ENCODE data around the gene MAGEA12. TPM values are rescaled to one million over a fixed set of nuclear protein-coding genes. Genes with fewer than 3 reads are reported as not detected.
"Not testable (repeated sequence)": the region's sequence is repeated elsewhere in the genome, so short reads cannot be mapped to it uniquely, and the experiment has no call there.

Gene MAGEA12
- total RNA-seq, 2 donors from 2014 or later: not detected

DNA sequence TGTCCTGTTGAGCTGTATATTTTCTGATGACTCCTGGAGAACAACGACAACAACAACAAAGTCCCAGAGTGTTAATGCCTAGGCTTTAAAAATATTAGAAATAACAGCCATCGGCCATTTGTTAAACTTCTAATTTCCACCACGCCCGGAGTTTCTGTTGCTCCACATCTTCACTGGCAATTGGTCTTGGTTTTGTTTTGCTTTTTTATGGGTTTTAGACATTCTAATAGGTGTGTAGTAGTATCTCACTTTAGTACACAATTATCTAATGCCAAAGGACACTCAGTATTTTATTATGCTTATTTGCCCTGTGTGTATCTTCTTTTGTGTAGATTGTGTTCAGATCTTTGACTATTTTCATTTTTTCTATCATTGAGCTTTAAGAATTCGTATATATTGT is 5.0 kb downstream of the MAGEA12 start:
- Mint-ChIP-seq H3K9me3 (peaks cover 55% of the 10 kb centered on the region), H3K36me3 (ENCODE audit: low read depth) (no peaks in the 10 kb centered on the region), H3K4me1 (no peaks in the 10 kb centered on the region), H3K27me3 (ENCODE audit: insufficient read depth) (peaks cover 1% of the 10 kb centered on the region), H3K27ac (no peak overlapping the region), H3K4me3 (no peak overlapping the region)
- DNase-seq: no peak
- Histone ChIP-seq H3K27ac (ENCODE audit: low read depth, low read length) (no peak overlapping the region), H3K4me3 (ENCODE audit: low read length) (no peak overlapping the region), H3K9ac (ENCODE audit: extremely low read depth, low read length, poor library complexity, severe bottlenecking) (no peak overlapping the region), H3K36me3 (ENCODE audit: control insufficient read depth, insufficient read depth, low read length) (no peaks in the 10 kb centered on the region), H3K9me3 (ENCODE audit: control insufficient read depth, low read length) (no peaks in the 10 kb centered on the region), H3K4me1 (ENCODE audit: control insufficient read depth, insufficient read depth, low read length) (no peaks in the 10 kb centered on the region), H3K27me3 (ENCODE audit: control insufficient read depth, insufficient read depth, low read length, poor library complexity, severe bottlenecking) (no peaks in the 10 kb centered on the region)
- 100% methylated on average over 2 of the region's 5 CpGs; no CpG with 5 or more reads in 1 of the 2 experiments for WGBS, 2 experiments (ENCODE audit: insufficient coverage in 1 of 2, insufficient read length in 1 of 2)
- TF ChIP-seq, protein P1, sequence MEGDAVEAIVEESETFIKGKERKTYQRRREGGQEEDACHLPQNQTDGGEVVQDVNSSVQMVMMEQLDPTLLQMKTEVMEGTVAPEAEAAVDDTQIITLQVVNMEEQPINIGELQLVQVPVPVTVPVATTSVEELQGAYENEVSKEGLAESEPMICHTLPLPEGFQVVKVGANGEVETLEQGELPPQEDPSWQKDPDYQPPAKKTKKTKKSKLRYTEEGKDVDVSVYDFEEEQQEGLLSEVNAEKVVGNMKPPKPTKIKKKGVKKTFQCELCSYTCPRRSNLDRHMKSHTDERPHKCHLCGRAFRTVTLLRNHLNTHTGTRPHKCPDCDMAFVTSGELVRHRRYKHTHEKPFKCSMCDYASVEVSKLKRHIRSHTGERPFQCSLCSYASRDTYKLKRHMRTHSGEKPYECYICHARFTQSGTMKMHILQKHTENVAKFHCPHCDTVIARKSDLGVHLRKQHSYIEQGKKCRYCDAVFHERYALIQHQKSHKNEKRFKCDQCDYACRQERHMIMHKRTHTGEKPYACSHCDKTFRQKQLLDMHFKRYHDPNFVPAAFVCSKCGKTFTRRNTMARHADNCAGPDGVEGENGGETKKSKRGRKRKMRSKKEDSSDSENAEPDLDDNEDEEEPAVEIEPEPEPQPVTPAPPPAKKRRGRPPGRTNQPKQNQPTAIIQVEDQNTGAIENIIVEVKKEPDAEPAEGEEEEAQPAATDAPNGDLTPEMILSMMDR (conservative IDR thresholded peaks at IDR 0.05): no peak

DNA sequence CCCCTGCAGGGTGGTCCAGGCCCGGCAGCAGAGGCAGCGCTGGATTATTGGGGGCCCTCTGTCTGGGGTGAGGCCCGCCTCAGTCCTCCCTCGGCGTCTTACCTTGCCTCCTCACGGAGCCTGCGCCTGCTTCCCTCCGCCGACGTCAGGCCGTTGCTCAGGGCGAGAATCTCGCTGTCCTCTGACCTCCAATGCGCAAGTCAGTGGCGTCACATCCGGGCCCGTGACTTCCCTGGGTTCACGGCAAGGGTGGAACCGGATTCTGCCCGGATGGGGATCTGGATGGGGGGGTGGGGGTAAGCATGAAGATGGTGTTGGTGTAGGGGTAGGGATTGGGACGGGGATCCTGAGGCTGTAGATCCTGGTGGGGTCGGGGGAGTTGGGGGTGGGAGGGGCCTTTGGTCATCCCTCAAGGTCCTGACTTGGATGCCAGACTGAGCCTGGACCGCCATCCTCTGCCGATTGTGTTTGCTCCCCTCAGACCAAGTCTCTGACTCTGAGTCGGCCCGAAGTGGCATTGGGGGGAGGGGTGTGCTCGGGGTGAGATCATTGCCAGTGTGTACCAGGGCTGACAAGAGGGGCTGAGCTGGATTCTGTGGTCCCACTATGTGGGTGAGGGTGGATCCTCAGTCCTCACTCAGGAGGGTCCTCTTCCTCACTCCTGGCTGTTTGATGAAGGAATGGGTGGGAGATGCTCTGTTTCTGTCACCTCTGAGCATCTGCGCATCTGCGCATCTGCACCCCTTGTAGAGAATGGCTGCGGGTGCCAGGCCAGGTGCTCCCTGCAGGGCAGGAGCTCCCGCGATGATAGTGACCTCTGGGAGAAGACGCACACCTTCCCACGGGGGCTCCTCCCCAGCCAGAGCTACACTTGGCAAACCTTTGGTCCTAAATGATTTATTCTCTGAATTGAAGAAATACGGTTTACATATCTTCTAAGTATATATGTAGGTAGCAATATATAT is 20.4 kb downstream of the MAGEA12 start, which contains the start of gene MAGEA2:
Gene MAGEA2, minus strand, starts transcription at position 157 of the 965 bp plus-strand sequence. CDS start 2,479 bp downstream, outside the sequence.
- not testable (repeated sequence) for H3K27ac Mint-ChIP-seq; H3K9ac ChIP-seq (ENCODE audit: extremely low read depth, low read length, poor library complexity, severe bottlenecking); H3K4me1 ChIP-seq (ENCODE audit: control insufficient read depth, insufficient read depth, low read length); H3K9me3 Mint-ChIP-seq; H3K27me3 ChIP-seq (ENCODE audit: control insufficient read depth, insufficient read depth, low read length, poor library complexity, severe bottlenecking); H3K36me3 Mint-ChIP-seq (ENCODE audit: low read depth); H3K4me3 Mint-ChIP-seq; H3K9me3 ChIP-seq (ENCODE audit: control insufficient read depth, low read length); H3K36me3 ChIP-seq (ENCODE audit: control insufficient read depth, insufficient read depth, low read length); H3K4me3 ChIP-seq (ENCODE audit: low read length); H3K27ac ChIP-seq (ENCODE audit: low read depth, low read length); DNase-seq; H3K4me1 Mint-ChIP-seq; H3K27me3 Mint-ChIP-seq (ENCODE audit: insufficient read depth)
- no CpG with 5 or more reads among the region's 35 CpGs for WGBS, 2 experiments (ENCODE audit: insufficient coverage in 1 of 2, insufficient read length in 1 of 2)

DNA sequence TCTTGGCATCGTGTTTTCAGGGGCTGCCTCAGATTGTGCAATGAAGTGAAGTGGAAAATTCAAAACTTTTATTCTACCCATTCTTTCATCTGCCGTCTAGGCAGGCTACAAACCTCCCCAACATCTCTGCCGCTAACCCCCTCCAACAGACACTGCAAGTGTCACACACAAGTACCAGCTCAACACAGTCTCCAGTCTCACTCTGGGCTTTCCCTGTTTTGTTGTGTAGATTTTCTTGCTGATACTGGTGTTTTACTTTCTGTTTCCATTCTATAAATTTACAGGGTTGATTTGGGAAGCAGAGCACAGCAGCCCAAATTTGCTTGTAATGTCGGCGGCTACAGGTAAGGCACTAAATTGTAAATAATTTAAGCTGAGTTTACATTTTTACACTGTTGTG is 21.3 kb downstream of the MAGEA12 start:
- no CpG with 5 or more reads among the region's 5 CpGs for WGBS, 2 experiments (ENCODE audit: insufficient coverage in 1 of 2, insufficient read length in 1 of 2)
- not testable (repeated sequence) for H3K36me3 Mint-ChIP-seq (ENCODE audit: low read depth); H3K4me1 ChIP-seq (ENCODE audit: control insufficient read depth, insufficient read depth, low read length); H3K27me3 ChIP-seq (ENCODE audit: control insufficient read depth, insufficient read depth, low read length, poor library complexity, severe bottlenecking); DNase-seq; H3K4me3 ChIP-seq (ENCODE audit: low read length); H3K9me3 ChIP-seq (ENCODE audit: control insufficient read depth, low read length); H3K9ac ChIP-seq (ENCODE audit: extremely low read depth, low read length, poor library complexity, severe bottlenecking); H3K27ac ChIP-seq (ENCODE audit: low read depth, low read length); H3K9me3 Mint-ChIP-seq; H3K27me3 Mint-ChIP-seq (ENCODE audit: insufficient read depth); H3K27ac Mint-ChIP-seq; H3K4me3 Mint-ChIP-seq; H3K36me3 ChIP-seq (ENCODE audit: control insufficient read depth, insufficient read depth, low read length); H3K4me1 Mint-ChIP-seq

DNA sequence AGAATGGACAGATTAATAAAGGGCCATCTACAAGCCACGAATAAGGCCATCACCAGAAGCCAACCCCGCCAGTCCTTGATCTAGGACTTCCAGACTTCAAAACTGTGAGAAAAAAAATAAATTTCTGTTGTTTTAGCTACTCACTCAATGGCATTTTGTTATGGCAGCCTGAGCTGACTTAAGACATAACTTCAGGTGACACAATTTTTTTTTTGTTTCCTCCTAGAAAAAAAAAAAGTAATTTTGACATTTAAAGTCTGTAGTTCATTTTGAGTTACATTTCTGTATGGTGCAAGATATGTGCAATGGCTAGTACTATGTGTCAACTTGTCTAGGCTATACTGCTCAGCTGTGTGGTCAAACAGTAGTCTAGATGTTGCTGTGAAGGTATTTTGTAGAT is 25.4 kb downstream of the MAGEA12 start, which contains the start of gene CSAG3:
Gene CSAG3, plus strand, starts transcription at position 301 of the 400 bp plus-strand sequence.
- no CpG with 5 or more reads among the region's 2 CpGs for WGBS, 2 experiments (ENCODE audit: insufficient coverage in 1 of 2, insufficient read length in 1 of 2)
- H3K9ac ChIP-seq (ENCODE audit: extremely low read depth, low read length, poor library complexity, severe bottlenecking); H3K27me3 ChIP-seq (ENCODE audit: control insufficient read depth, insufficient read depth, low read length, poor library complexity, severe bottlenecking); H3K4me1 ChIP-seq (ENCODE audit: control insufficient read depth, insufficient read depth, low read length); H3K36me3 Mint-ChIP-seq (ENCODE audit: low read depth); H3K36me3 ChIP-seq (ENCODE audit: control insufficient read depth, insufficient read depth, low read length); H3K4me1 Mint-ChIP-seq; H3K27ac Mint-ChIP-seq; H3K4me3 ChIP-seq (ENCODE audit: low read length); H3K27me3 Mint-ChIP-seq (ENCODE audit: insufficient read depth); H3K9me3 ChIP-seq (ENCODE audit: control insufficient read depth, low read length); H3K4me3 Mint-ChIP-seq; DNase-seq; H3K9me3 Mint-ChIP-seq; H3K27ac ChIP-seq (ENCODE audit: low read depth, low read length): not testable (repeated sequence)

DNA sequence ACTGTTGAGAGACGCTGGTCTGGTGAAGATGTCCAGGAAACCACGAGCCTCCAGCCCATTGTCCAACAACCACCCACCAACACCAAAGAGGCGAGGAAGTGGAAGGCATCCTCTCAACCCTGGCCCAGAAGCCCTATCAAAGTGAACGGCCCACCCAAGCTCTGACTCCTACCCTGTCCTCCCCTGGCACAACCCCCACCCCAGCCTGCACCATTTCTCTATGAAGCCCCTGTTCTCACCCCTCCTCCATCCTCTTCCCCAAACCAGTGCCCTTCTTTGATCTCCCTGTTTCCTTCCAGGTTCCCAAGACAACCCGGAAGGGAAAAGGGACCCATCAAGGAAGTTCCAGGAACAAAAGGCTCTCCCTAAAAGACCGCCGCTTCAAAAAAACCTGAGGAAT is 26.0 kb downstream of the MAGEA12 start:
- not testable (repeated sequence) for H3K27me3 Mint-ChIP-seq (ENCODE audit: insufficient read depth); H3K9me3 ChIP-seq (ENCODE audit: control insufficient read depth, low read length); H3K27me3 ChIP-seq (ENCODE audit: control insufficient read depth, insufficient read depth, low read length, poor library complexity, severe bottlenecking); H3K36me3 ChIP-seq (ENCODE audit: control insufficient read depth, insufficient read depth, low read length); H3K4me3 Mint-ChIP-seq; H3K4me3 ChIP-seq (ENCODE audit: low read length); H3K4me1 ChIP-seq (ENCODE audit: control insufficient read depth, insufficient read depth, low read length); H3K27ac Mint-ChIP-seq; H3K4me1 Mint-ChIP-seq; H3K9ac ChIP-seq (ENCODE audit: extremely low read depth, low read length, poor library complexity, severe bottlenecking); H3K36me3 Mint-ChIP-seq (ENCODE audit: low read depth); H3K27ac ChIP-seq (ENCODE audit: low read depth, low read length); DNase-seq; H3K9me3 Mint-ChIP-seq
- WGBS, 2 experiments (ENCODE audit: insufficient coverage in 1 of 2, insufficient read length in 1 of 2): no CpG with 5 or more reads among the region's 7 CpGs

DNA sequence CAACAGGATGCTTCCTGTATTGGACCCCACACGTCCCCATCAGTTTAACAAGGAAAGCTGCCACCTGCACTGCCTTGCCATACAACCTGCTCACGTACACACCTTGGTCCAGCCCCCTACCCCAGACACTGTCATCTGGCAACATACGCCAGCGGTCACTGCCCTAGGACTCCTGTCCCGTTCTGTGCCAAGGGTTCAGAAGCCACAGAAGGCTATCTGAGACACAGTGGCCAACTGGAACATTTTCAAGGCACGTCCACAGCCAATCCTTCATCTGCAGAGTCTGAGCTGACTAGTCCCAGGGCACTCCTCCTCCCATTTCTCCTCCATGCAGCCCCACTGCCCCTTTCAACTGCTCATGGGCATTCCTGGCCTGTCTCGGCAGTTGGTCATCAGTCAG is 28.0 kb downstream of the MAGEA12 start:
- not testable (repeated sequence) for H3K27me3 Mint-ChIP-seq (ENCODE audit: insufficient read depth); H3K27ac Mint-ChIP-seq; H3K4me1 ChIP-seq (ENCODE audit: control insufficient read depth, insufficient read depth, low read length); H3K36me3 Mint-ChIP-seq (ENCODE audit: low read depth); H3K36me3 ChIP-seq (ENCODE audit: control insufficient read depth, insufficient read depth, low read length); H3K9me3 Mint-ChIP-seq; H3K4me1 Mint-ChIP-seq; H3K27me3 ChIP-seq (ENCODE audit: control insufficient read depth, insufficient read depth, low read length, poor library complexity, severe bottlenecking); H3K4me3 ChIP-seq (ENCODE audit: low read length); H3K9ac ChIP-seq (ENCODE audit: extremely low read depth, low read length, poor library complexity, severe bottlenecking); H3K9me3 ChIP-seq (ENCODE audit: control insufficient read depth, low read length); H3K4me3 Mint-ChIP-seq; DNase-seq; H3K27ac ChIP-seq (ENCODE audit: low read depth, low read length)
- WGBS, 2 experiments (ENCODE audit: insufficient coverage in 1 of 2, insufficient read length in 1 of 2): no CpG with 5 or more reads among the region's 7 CpGs
